HCT116 (cell line): Measurements from ENCODE around the gene PHKA2. TPM values are rescaled to one million over a fixed set of nuclear protein-coding genes. Genes with fewer than 3 reads are reported as not detected.
"Not testable (repeated sequence)": the region's sequence is repeated elsewhere in the genome, so short reads cannot be mapped to it uniquely, and the experiment has no call there.

ENCODE experiments used
- ATAC-seq: fragments of 200-7000 bp; cut with Tn5 transposase; 2 replicates; pipeline ENCODE4 v1.9.1; 2020; ENCODE audit warnings: mild to moderate bottlenecking, moderate library complexity
- BruUV-seq: library from RNA; stranded (reverse); fragments of 400-500 nt; replicated peaks from 2 replicates; lab custom pipeline; 2021; lab: Mats Ljungman, UMichigan
- CTCF ChIA-PET: fragments of 300-600 bp; sonication (Branson Sonifier 250); formaldehyde crosslinking; loops from one replicate; lab custom pipeline; 2021; ENCODE audit warnings: antibody characterized with exemption; lab: Charles Lee
- POLR2A ChIA-PET: fragments of 300-600, 350-600 bp; sonication (Branson Sonifier 250); formaldehyde crosslinking; loops from one replicate; lab custom pipeline; 2021; ENCODE audit warnings: antibody characterized with exemption; lab: Charles Lee
- RAD21 ChIA-PET, 2 experiments: fragments of 300-600 bp; sonication (Branson Sonifier 250); formaldehyde crosslinking; loops; one replicate each; lab custom pipeline; 2023; ENCODE audit warnings: low total read pairs in 2 of 2; ENCODE audit not compliant: uncharacterized antibody in 2 of 2, unreplicated experiment in 2 of 2, low non-redundant PET in 1 of 2; lab: Charles Lee
- DNase-seq: peaks from one replicate; pipeline ENCODE4 v3.0.0-alpha.2; 2010; ENCODE audit warnings: low read depth, low spot score
- H2AFZ ChIP-seq: fragments of 200-600 bp; shearing (Covaris generic), sonication (generic); 2 replicates; pipeline ENCODE4 v1.6.1; 2017; ENCODE audit warnings: low read depth, mixed run types, mixed read lengths, antibody characterized with exemption, low read length; ENCODE audit not compliant: poor library complexity, severe bottlenecking
- H3K27ac ChIP-seq: 2 replicates; pipeline ENCODE4 v1.5.1; 2012; ENCODE audit warnings: low read depth, low read length
- H3K27me3 ChIP-seq: fragments of 200-600 bp; sonication (generic); 2 replicates; pipeline ENCODE4 v1.6.1; 2016; ENCODE audit warnings: mixed run types, low read length, mixed read lengths; ENCODE audit not compliant: insufficient read depth
- H3K36me3 ChIP-seq, 2 experiments: fragments of 200-500 bp in 1 of 2; fragments of 200-600 bp in 1 of 2; sonication (Bioruptor generic) in 1 of 2; sonication (generic) in 1 of 2; 2 replicates each; pipeline versions ENCODE4 v1.5.1 to v1.6.1; 2014 to 2016; ENCODE audit warnings: low read length in 2 of 2, inconsistent platforms in 1 of 2, mixed read lengths in 1 of 2, mixed run types in 1 of 2; ENCODE audit not compliant: insufficient read depth in 2 of 2, control insufficient read depth in 1 of 2
- H3K4me1 ChIP-seq, 2 experiments: fragments of 200-600 bp in 1 of 2; sonication (generic) in 1 of 2; 2 replicates each; pipeline versions ENCODE4 v1.5.1 to v1.6.1; 2012 to 2017; ENCODE audit warnings: low read length in 2 of 2, inconsistent platforms in 1 of 2, mild to moderate bottlenecking in 1 of 2, mixed read lengths in 1 of 2, mixed run types in 1 of 2, moderate library complexity in 1 of 2; ENCODE audit not compliant: insufficient read depth in 2 of 2, control insufficient read depth in 1 of 2
- H3K4me2 ChIP-seq: fragments of 200-600 bp; sonication (generic); 2 replicates; pipeline ENCODE4 v1.6.1; 2017; ENCODE audit warnings: mixed run types, low read length, mixed read lengths
- H3K4me3 ChIP-seq, 2 experiments: fragments of 200-600 bp in 1 of 2; sonication (generic) in 1 of 2; replicated peaks in 1 of 2; 2 replicates each; pipeline ENCODE4 v1.5.1; 2011 to 2016; ENCODE audit warnings: low read length in 2 of 2, control low read depth in 1 of 2, low read depth in 1 of 2, mild to moderate bottlenecking in 1 of 2, mixed read lengths in 1 of 2, mixed run types in 1 of 2
- H3K79me2 ChIP-seq: fragments of 200-600 bp; sonication (generic); 2 replicates; pipeline ENCODE4 v1.6.1; 2017; ENCODE audit warnings: mild to moderate bottlenecking, mixed run types, low read length, moderate library complexity, mixed read lengths; ENCODE audit not compliant: insufficient read depth
- H3K9ac ChIP-seq: fragments of 200-600 bp; sonication (generic); 2 replicates; pipeline ENCODE4 v1.6.1; 2016; ENCODE audit warnings: low read length, mixed read lengths
- H3K9me2 ChIP-seq: fragments of 200-600 bp; sonication (generic), shearing (Covaris generic); 2 replicates; pipeline ENCODE4 v1.6.1; 2017; ENCODE audit warnings: mixed run types, mild to moderate bottlenecking, moderate library complexity; ENCODE audit not compliant: insufficient read depth
- H3K9me3 ChIP-seq, 2 experiments: fragments of 200-500 bp in 1 of 2; fragments of 200-600 bp in 1 of 2; sonication (Bioruptor generic) in 1 of 2; sonication (generic) in 1 of 2; 2 replicates each; pipeline ENCODE4 v1.6.1; 2014 to 2017; ENCODE audit warnings: low read length in 2 of 2, mixed read lengths in 2 of 2, inconsistent platforms in 1 of 2, low read depth in 1 of 2, mild to moderate bottlenecking in 1 of 2, mixed run types in 1 of 2, moderate library complexity in 1 of 2; ENCODE audit not compliant: control insufficient read depth in 1 of 2, insufficient read depth in 1 of 2
- H4K20me1 ChIP-seq: fragments of 200-600 bp; sonication (generic), shearing (Covaris generic); 2 replicates; pipeline ENCODE4 v1.6.1; 2017; ENCODE audit warnings: mixed run types, mild to moderate bottlenecking, moderate library complexity; ENCODE audit not compliant: insufficient read depth
- intact Hi-C: fragments of 100-400 bp; cut with micrococcal nuclease; formaldehyde crosslinking; loops from 2 replicates; pipeline ENCODE4 v1.10.0; 2022
- total RNA-seq: library from RNA; stranded (reverse); gene quantifications from one replicate; pipeline ENCODE4 v1.2.1, GENCODE V29; 2021; ENCODE audit not compliant: unreplicated experiment

PHKA2 gene
- total RNA-seq, 1 experiment from 2014 or later: 23.8 TPM

DNA sequence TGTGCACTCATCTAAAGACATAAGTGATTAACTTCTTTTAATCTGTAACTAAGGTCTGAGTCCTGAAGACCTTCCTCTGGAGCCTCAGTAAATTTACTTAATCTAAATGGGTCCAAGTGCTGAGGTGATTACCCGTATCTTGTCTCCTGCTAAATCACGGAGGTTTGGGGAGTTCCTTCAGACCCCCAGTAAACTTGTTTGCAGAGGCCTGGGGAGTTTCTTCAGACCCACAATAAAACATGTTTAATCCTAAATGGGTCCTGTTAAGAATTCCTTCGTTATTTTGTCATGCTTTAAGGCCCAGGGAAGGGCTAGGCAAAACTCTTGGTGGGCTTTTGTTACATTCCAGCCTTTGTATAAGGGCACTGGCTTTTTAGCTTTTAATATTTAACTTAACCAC is 136.0 kb downstream of the PHKA2 start:
- CTCF ChIA-PET, H3K4me2 ChIP-seq, RAD21 ChIA-PET, H2AFZ ChIP-seq, H3K36me3 ChIP-seq, H3K27ac ChIP-seq, H4K20me1 ChIP-seq, H3K9me3 ChIP-seq, H3K27me3 ChIP-seq, DNase-seq, H3K9me2 ChIP-seq, BruUV-seq, H3K9ac ChIP-seq, H3K79me2 ChIP-seq, ATAC-seq, H3K4me3 ChIP-seq, H3K4me1 ChIP-seq, intact Hi-C loops, POLR2A ChIA-PET: not testable (repeated sequence)

Other genes with a start within 250 kb of the PHKA2 start
- gene ADGRG2, start 138.4 kb upstream of the PHKA2 start, total RNA-seq: not detected